NCI-H1105 treated with DMSO at 0.1 percent for 48 hours (cell line): Measurements from ENCODE around the gene FSTL1.
"Not testable (repeated sequence)": the region's sequence is repeated elsewhere in the genome, so short reads cannot be mapped to it uniquely, and the experiment has no call there.

Experiments used
- DNase-seq: peaks from one replicate; lab custom pipeline; 2025; lab: John Stamatoyannopoulos, UW

Gene FSTL1

DNA sequence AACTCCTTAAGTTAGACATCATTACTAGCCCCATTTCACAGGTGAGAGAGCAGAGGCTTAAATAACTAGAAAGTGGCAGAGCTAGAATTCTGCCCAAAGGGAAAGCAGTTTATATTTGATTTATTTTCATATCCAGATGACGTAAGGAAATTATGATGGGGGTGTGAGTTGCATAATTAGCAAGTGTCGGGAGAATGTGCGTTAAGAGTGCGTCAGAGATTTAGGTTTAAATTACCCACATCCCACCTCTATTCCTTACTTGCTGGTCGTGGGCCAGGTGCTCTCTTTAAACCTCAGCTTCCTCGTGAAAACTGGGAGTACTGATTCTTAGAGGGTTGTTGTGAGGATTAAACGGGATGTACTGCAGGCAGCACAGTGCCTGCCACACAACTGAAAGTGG is 32.3 kb downstream of the FSTL1 start:
- DNase-seq: no peak

DNA sequence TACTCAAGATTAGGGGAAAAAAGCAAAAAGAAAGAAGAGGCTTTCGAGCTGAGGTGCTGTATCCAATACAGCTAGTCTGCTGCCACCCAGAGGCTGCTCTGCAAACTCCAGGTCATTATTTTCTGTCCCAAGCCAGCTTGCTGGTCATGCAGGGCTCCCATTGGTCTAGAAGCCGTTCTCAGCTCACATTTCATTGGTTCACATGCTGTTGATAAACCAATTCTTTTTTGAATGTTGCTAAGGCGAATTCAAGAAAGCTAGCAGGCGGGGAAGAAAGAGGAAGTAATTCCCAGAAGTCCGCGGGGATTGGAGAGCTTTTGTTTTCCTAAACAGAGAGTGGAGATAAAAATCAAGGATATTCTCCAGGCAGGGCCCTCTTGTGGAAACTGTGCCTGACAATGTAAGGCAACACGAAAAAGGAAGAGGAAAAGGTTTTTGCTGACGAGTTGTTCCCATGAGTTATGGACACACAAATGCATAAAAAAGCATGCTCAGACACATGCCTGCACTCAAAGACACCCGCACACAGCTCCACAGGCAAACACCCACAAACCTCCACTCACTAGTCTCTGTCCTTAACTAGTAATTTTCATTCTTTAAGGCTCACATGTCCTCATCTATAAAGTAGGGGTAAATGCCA is 33.4 kb downstream of the FSTL1 start:
- peak; percentile 99 for DNase-seq

DNA sequence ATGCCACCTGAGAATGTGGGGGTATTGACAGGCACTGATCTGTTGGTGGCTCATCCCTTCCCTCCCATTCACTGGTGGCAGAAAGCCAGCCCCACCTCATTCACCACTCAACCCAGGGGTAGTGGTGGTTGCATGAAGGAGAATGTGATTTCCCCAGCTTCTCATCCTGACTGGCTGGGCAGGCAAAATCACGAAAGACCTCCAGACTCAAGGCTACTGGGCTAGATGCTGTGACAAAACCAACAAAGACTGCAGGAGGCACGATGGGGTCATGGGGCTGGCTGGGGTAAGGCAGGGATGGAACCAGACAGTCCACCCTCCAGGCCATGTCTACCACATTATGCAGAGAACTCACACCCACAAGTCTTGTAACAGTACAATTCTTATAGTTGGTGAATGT is 33.9 kb downstream of the FSTL1 start:
- peak; percentile 41 for DNase-seq

DNA sequence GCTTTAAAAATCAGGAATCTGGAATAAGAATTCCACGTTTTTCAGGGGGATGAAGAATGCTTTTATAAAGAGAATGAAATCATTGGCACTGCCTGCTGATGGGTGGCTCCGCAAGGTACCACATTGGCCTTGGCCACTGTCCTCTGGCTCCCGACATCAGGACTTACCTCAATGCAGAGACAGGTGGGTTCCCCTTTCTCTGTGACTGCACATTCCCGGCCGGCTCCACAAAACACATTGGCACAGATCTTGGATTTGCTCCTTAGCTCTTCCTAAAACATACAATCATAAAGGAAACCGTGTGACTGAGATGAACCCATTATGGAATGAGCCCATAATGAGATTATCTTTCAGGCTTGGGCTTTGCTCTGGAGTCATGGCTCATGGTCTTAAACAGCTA is 35.0 kb downstream of the FSTL1 start:
- DNase-seq: no peak

DNA sequence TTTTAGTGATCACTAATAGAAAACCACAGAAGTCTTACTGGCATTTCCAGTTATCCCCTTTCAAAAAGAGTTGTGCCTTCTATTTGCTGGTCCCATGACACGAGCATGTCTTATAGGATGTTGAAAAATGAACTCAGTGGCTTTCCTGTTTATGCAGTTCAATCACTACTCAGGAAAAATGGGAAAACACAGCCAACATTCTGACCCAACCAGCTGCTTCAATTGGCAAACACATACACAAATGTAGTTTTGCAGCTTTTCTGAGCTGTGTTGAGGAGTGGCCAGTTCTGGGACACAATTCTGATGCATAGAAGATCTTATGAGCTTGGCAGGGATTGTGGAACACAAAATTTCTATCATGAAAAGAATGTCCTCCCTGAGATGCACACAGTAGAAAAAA is 40.3 kb downstream of the FSTL1 start:
- no peak for DNase-seq

DNA sequence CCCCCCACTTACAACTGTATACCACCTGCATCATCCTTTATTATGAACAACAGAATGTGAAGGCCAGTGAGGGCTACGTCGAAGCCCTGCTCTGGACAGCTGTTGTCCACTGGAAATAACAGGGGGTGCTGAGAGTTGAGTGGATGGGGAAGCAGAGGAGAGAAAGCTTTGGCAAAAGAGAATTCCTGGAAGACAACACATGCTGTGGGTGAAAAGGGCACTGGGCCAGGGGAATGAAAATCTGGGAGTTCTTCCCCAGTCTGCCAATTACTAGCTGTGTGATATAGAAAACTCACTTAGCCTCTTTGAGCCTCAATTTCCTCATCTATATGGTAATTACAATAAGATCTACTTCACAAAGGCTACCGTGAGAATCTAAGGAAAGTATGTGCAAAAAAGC is 40.7 kb downstream of the FSTL1 start:
- no peak for DNase-seq

DNA sequence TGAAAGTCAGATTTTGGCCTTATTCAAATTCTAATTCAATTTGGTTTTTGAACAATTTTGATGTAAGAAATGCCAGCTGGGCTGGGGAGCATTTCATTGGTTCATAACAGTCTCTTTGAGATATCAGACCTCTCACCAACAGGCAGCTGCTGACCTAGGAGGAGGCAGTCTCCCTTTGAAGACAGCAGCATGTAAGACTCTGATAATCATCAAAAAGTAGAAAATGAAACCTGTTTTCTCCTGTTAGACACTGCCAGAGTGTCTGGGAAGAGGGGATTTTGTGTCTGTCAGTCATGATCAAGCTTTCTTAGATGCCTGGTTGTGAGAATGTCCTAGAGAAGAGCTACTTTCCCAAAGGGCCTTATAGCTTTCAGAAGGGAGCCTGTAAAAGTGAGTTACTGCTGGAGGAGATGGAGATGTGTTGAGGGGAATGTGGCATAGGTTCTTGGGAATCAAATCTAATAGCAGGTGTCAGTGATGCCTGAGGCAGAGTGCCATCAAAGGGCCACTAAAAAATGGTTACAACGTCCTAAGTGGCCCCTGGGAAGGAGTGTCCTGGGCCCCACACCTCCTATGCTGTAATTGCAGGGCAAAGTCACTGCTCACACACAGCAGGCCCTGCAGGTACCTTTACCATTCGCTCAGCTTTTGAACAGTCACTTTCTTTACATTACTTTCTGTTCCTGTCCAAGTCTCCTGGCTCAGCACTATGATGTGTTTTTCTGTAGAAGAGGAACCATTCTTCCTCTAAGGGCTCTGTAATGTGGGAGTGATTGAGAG is 43.1 kb downstream of the FSTL1 start:
- no peak for DNase-seq

DNA sequence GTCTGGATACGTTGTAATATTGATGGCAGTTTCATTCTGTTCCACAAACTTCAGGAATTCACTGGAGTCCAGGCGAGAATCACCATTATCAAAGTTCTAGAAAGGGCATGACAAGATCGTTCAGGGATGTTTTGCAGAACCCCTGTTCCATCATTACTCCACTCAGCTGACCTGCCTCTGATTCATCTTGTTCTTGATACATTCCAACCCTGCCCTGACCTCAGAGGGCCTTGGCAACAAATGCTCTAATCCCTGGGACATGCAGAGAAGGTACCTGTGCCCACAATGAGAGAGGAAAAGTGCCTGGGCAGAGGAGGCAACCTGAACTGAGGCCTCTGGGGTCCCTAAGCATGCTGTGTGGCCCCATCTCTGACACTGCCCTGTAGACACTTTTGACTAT is 45.9 kb downstream of the FSTL1 start:
- DNase-seq: no peak

DNA sequence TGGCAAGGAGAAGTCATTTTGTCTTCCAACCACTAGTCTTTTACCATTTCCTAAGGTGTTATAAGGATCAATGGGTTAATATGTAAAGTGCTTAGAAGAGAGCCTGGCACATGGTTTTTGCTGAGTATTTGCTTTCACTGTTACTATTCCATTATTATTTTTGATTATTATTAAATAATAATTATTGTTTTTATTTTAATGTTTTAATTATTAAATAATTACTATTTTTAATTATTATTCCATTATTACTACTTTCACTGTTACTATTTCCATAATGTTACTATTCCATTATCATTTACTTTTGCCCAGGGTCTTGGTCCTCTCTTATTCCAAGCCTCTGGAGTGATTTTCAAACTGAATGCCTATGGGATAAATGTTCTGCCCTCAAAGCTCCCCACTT is 48.5 kb downstream of the FSTL1 start:
- DNase-seq: no peak

DNA sequence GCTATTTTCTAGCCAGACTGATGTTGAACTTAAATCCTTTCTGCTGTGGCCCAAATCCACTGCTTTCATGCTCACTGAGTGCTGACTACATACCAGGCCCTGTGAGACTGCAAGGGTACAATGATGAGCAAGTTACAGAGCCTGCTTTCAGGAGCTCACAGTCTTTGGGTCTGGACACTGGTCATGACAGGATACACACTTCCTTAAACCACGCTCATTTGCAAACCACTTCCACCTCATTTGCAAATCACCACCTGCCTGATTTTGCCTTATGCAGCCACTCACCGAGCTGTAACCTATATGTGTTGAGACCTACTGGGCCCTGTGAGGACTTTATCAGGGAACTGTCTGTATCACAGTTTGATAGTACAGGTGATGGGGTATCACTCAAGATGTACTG is 51.4 kb downstream of the FSTL1 start:
- DNase-seq: no peak

DNA sequence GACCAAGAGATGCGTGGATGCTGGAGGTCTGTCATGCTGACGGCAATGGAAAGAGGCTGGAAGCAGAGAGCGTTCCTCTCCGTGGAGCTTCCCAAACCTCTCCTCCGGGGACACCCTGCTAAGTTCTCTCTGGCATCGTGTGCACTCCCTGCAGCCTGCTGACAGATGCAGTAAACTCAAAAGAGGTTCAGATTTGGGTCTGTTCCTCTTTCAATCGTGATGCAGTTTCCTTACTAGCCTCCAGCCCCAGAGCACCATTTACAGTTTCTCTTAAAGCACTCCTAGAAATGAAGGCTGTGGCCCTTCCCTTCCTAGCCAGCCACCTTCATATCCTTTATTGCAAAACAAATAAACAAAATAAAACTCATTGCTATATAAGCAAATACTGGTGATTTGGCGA is 54.3 kb downstream of the FSTL1 start:
- DNase-seq: no peak

DNA sequence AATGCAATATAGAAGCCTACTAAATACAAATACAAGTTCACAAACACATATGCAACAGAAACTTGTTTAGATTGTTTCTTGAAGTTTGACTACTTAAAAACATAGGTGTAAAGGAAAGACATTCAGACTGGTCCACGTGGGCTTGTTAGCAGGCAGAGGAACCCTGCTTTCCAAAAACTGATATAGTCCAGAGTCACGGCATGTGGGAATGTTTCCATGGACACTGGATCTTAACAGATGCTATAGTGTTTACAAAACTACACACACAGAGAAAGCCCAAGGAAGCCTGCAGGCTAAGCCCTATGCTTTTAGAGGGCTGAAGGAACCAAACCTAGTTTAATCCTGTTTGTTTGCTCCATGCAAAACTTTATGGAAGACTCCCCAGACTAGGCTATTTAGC is 56.4 kb downstream of the FSTL1 start:
- DNase-seq: no peak

DNA sequence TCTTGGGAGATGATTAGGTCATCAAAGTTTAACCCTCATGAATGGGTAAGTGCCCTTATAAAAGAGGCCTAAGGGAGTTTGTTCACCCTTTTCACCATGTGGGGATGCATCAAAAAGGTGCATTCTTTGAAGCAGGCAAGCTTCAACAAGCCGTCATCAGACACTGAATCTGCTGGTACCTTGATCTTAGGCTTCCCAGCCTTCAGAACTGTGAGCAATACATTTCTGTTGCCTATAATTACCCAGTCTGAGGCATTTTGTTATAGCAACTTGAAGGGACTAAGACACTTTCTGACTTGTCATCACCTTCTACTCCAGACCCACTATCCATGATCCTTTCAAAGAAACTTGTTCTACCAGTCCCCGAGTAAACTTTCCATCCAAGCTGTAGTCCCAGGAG is 57.0 kb downstream of the FSTL1 start:
- no peak for DNase-seq

DNA sequence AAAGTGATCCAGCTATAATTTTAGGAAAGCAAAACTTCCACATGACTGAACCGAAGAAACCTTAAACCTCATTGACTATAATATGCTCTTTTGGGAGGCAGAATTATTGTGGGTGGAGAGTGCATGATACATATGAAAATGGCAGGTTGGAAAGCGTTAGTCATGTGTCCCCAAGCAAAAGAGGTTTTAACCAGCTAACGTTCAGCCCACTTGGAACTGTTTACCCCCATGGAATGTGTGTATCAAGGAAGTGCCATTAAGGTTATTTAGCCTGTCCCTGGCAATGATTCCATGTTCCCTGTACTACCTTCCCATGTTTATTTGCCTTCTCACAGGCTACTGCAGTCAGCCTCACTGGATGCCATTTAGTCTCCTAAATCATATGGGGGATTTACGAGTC is 57.5 kb downstream of the FSTL1 start:
- DNase-seq: no peak

DNA sequence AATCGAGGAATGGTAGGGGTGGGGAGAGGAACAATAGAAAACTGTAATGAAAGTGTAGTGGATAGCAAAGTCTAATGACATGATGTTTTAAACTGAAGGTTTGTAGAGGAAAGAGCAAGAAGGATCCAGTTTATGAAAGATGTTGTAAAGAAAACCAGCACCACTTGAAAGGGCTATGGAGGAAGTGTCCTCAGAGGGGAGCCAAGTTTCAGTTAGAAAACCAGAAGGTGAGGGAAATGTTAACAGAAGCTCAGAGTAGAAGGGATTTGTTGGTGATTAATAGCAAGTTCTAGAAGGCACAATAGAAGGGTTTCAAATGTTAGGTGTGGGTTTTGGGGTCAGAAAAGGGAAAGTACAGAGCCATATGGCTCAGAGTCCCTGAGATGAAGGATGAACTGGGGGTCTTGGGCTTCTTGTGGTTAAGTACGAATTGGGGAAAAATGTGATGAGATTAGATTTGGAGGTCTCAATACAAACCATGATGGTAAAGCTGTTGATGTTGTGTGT is 67.8 kb downstream of the FSTL1 start:
- DNase-seq: no peak

DNA sequence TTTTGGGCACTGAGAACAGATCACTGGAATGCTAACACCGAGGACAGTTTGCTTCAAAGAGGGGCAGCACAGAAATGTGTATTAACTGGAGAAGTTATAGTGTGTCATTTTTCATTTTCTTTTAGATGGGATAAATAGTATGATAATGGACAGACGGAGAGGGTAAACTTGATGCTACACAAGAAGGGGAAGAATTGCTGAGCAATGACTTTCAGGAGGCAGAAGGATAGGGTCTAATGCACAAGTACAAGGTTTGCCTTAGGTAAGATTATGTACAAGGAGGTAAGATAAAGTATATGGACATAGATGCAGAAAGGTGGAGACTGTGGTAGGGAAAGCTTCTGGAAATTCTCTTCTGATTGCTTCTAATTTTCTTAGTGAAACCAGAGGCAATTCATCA is 69.3 kb downstream of the FSTL1 start:
- no peak for DNase-seq

DNA sequence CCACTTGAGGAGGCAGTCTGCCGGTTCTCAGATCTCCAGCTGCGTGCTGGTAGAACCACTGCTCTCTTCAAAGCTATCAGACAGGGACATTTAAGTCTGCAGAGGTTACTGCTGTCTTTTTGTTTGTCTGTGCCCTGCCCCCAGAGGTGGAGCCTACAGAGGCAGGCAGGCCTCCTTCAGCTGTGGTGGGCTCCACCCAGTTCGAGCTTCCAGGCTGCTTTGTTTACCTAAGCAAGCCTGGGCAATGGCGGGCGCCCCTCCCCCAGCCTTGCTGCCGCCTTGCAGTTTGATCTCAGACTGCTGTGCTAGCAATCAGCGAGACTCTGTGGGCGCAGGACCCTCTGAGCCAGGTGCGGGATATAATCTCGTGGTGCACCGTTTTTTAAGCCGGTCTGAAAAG is 72.8 kb downstream of the FSTL1 start:
- not testable (repeated sequence) for DNase-seq

DNA sequence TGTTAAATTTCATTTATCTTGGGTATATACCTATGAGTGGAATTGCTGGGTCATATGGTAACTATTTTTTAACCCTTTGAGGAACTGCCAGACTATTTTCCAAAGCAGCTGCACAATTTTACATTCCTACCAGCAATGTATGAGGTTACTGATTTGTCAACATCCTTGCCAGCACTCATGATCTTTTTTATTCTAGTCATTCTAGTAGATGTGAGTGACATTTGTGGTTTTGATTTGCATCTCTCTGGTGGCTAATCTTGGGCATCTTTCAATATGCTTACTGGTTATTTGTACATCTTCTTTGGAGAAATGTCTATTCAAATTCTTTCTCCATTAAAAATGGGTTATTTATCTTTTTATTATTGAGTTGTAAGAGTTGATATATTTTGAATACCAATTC is 80.3 kb downstream of the FSTL1 start:
- no peak for DNase-seq

DNA sequence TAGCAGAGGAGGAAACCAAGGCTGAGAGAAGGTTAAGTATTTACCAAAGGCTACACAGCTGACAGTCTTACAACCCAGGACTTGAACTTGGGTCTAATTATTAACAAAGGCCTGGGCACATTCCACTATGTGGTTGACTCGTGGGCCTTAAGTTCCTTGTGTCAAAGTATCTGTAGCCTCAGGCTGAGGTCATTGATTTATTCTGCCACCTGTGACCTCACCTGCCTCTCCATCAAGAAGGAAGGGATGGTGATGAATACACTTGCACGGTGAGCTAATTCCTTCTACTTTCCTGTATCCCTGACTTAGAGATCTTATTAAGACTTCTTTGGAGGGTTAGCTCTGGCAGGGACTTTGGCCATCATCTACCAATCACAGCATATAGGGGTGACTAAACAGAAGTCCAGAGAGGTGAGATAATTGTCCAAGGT is 81.7 kb downstream of the FSTL1 start:
- no peak for DNase-seq

DNA sequence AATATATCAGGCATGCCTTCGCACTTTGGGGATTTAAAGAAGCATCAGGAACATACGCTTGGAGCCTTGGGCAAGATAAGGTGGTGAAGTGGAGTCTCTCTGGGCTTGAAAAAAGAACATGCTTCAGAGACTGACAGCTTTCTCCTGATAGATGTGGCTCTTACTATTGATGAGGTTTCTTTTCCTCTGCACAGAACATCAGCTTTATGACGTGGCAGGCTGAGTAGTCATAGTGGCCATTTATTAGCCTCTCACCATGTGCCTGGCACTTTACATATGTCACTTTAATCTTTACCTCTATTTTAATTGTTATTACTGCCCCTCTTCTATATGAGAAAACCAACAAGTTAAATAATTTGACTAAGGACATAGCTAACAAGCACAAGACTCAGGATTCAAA is 82.6 kb downstream of the FSTL1 start:
- DNase-seq: no peak

DNA sequence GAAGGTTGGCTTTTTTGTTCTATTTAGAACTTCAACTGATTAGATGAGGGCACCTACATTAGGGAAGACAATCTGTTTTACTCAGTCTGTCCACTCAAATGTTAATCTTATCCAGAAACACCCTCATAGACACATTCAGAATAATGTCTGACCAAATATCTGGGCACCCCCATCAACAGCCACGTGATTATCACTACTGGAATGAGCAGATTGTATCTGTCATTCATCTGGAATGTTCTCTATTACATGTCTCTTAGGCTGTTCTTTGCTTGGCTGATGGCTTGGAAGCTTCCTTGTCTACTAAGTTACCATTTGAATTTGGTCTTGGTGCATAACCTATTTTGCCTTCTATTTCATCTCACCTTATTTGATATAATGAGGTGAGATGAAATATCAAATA is 86.0 kb downstream of the FSTL1 start:
- DNase-seq: no peak

DNA sequence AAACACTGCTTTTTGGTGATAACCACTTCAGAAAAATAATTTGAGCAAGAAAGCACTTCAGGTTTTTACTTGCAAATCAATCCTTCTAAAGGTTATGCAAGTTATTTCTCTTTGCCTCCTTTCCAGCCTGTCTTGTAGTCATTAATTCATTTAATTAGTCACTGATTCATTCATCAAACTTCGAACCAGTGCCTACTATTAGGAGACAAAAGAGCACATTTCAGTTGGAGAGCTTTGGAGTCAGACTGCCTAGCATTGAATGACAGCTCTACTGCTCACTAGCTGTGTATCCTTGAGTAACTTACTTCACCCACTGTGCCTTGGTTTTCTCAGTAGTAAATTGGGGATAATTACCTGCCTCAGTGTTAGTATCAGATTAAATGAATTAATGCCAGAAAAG is 86.7 kb downstream of the FSTL1 start:
- no peak for DNase-seq

DNA sequence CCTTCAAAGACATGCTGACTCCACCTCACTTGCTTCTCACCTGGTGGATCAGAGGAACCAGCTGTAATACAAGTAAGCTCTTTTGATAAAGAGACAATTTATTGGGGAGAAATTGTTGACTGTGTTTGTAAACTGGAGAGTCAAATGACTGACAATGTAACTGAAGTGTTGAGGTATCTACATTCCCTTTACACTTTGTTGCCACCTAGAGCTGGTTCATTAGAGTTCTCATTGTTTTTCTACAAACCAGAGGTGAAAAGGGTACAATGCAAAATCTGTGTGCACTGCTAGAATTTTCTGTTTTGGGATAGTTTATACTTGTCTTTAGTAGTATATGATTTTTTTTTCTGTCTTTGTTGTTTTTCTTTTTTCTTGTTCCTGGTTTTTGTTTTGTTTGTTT is 93.0 kb downstream of the FSTL1 start:
- DNase-seq: peak; percentile 13

DNA sequence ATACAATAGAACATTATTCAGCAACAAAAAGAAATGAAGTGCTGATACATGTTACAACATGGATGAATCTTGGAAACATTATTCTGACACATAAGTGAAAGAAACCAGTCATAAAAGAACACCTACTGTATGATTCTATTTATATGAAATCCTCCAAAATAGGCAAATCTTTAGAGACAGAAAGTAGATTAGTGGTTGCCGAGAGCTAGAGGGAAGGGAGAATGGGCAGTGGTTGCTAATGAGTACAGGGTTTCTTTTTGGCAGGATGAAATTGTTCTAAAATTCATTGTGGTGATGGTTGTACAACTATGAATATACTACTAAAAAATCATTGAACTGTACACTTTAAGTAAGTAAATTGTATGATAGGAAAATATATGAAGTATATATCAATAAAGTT is 95.3 kb downstream of the FSTL1 start:
- no peak for DNase-seq
